ENCODE measurements around the gene CYB5RL. TPM values are rescaled to one million over a fixed set of nuclear protein-coding genes. Genes with fewer than 3 reads are reported as not detected.

The CYB5RL gene
- polyA plus RNA-seq, 1 donor (not counting 4 experiments of a cell fraction or from before 2014, with no cell fraction given): 1.3 TPM

DNA sequence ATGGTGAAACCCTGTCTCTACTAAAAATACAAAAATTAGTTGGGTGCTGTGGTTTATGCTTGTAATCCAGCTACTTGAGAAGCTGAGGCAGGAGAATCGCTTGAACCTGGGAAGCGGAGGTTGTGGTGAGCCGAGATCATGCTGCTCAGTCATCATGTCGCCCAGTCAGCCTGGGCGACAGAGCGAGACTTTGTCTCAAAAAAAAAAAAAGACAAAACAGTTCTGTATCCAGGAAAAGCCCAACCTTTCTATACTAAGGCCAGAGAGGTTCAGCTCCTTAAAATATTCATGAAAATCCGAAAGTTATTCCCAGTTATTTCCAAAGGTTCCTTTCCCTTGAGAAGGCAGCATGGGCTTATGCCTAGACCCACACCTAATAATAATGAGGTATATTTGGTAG lies 4.4 kb upstream of the CYB5RL start:
- peaks cover 20 to 24% of the 10 kb centered on the region in 2 experiments for H3K36me3 ChIP-seq (ENCODE audit: control insufficient read depth in 2 of 2, extremely low read depth in 1 of 2, insufficient read depth in 2 of 2, low read length in 2 of 2)

DNA sequence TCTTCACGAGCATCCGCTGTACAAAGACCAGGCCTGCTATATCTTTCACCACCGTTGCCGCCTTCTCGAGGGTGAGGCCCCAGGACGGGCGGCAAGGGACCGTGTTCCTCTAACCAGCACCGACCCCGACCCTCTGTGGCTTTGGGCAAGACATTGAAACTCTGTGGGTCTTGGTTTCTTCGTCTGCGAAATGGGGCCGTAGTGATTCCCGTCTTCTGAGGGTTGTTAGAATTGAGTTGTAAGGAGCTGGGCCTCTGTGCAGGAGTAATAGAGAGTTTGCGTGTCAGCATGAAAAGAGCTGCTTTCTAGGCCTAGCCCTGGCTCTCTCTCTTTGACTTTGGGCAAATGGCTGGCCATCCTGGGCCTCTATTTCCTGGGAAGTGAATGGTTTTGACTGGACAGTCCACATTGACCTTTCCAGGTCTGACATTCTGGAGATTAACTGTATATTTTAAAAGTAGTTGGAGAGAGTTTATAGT lies 728 bp upstream of the CYB5RL start:
- peak overlapping the region; percentile 77 to 98 (median 78) for H3K4me3 ChIP-seq (ENCODE audit: control insufficient read depth in 2 of 3, extremely low read depth in 1 of 3, insufficient read depth in 2 of 3, low read depth in 1 of 3, low read length in 3 of 3)
- peak overlapping the region; percentile 76 for H3K27ac ChIP-seq (ENCODE audit: control insufficient read depth, insufficient read depth, low read length)
- dilution Hi-C loops (cut with MboI; ENCODE audit: extremely low pct_ligation_motif_present, low sequenced_read_pairs): no loop called here
- H2AFZ ChIP-seq (ENCODE audit: control insufficient read depth, low read length): peak overlapping the region; percentile 90
- peak overlapping the region; percentile 88 for H3K9ac ChIP-seq (ENCODE audit: control insufficient read depth, extremely low read depth, insufficient read depth, low read length)
- peaks cover 37% of the 10 kb centered on the region for H3K79me2 ChIP-seq (ENCODE audit: control insufficient read depth, insufficient read depth, low read length)
- H3K4me1 ChIP-seq (ENCODE audit: control insufficient read depth, extremely low read depth, insufficient read depth, low read length): peaks cover 17% of the 10 kb centered on the region
- peak overlapping the region; percentile 89 for H3K4me2 ChIP-seq (ENCODE audit: control insufficient read depth, extremely low read depth, insufficient read depth, low read depth, low read length)
- H3K9me3 ChIP-seq (ENCODE audit: control insufficient read depth, low read depth, low read length): no peaks in the 10 kb centered on the region
- FAIRE-seq: no peak
- H3K27me3 ChIP-seq (ENCODE audit: control insufficient read depth, extremely low read depth, insufficient read depth, low read length): no peaks in the 10 kb centered on the region
- DNase-seq (ENCODE audit: low read depth, low spot score): no peak
- no peaks in the 10 kb centered on the region for H3K9me1 ChIP-seq (ENCODE audit: control insufficient read depth, extremely low read depth, insufficient read depth, low read length)
- peaks cover 4% of the 10 kb centered on the region for H4K20me1 ChIP-seq (ENCODE audit: control insufficient read depth, extremely low read depth, insufficient read depth, low read length)
- no peak for TF ChIP-seq EZH2 (IDR thresholded peaks at IDR 0.05; ENCODE audit: low read length)
- H3K36me3 ChIP-seq (ENCODE audit: control insufficient read depth in 2 of 2, extremely low read depth in 1 of 2, insufficient read depth in 2 of 2, low read length in 2 of 2): peaks cover 4 to 13% of the 10 kb centered on the region in 2 experiments

More for the DNA sequence above, 4.4 kb upstream of the CYB5RL start:
- Histone ChIP-seq H3K9ac (ENCODE audit: control insufficient read depth, extremely low read depth, insufficient read depth, low read length) (no peak overlapping the region), H3K4me3 (ENCODE audit: control insufficient read depth in 2 of 3, extremely low read depth in 1 of 3, insufficient read depth in 2 of 3, low read depth in 1 of 3, low read length in 3 of 3) (no peak overlapping the region), H4K20me1 (ENCODE audit: control insufficient read depth, extremely low read depth, insufficient read depth, low read length) (peaks cover 4% of the 10 kb centered on the region), H3K4me1 (ENCODE audit: control insufficient read depth, extremely low read depth, insufficient read depth, low read length) (peaks cover 14% of the 10 kb centered on the region), H3K79me2 (ENCODE audit: control insufficient read depth, insufficient read depth, low read length) (peaks cover 37% of the 10 kb centered on the region), H3K27ac (ENCODE audit: control insufficient read depth, insufficient read depth, low read length) (no peak overlapping the region), H2AFZ (ENCODE audit: control insufficient read depth, low read length) (no peak overlapping the region), H3K9me1 (ENCODE audit: control insufficient read depth, extremely low read depth, insufficient read depth, low read length) (no peaks in the 10 kb centered on the region), H3K27me3 (ENCODE audit: control insufficient read depth, extremely low read depth, insufficient read depth, low read length) (no peaks in the 10 kb centered on the region), H3K4me2 (ENCODE audit: control insufficient read depth, extremely low read depth, insufficient read depth, low read depth, low read length) (no peak overlapping the region), H3K9me3 (ENCODE audit: control insufficient read depth, low read depth, low read length) (no peaks in the 10 kb centered on the region)
- no peak for FAIRE-seq
- DNase-seq (ENCODE audit: low read depth, low spot score): no peak
- dilution Hi-C loops (cut with MboI; ENCODE audit: extremely low pct_ligation_motif_present, low sequenced_read_pairs): no loop called here
- TF ChIP-seq, protein P1, sequence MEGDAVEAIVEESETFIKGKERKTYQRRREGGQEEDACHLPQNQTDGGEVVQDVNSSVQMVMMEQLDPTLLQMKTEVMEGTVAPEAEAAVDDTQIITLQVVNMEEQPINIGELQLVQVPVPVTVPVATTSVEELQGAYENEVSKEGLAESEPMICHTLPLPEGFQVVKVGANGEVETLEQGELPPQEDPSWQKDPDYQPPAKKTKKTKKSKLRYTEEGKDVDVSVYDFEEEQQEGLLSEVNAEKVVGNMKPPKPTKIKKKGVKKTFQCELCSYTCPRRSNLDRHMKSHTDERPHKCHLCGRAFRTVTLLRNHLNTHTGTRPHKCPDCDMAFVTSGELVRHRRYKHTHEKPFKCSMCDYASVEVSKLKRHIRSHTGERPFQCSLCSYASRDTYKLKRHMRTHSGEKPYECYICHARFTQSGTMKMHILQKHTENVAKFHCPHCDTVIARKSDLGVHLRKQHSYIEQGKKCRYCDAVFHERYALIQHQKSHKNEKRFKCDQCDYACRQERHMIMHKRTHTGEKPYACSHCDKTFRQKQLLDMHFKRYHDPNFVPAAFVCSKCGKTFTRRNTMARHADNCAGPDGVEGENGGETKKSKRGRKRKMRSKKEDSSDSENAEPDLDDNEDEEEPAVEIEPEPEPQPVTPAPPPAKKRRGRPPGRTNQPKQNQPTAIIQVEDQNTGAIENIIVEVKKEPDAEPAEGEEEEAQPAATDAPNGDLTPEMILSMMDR (optimal IDR thresholded peaks at IDR 0.05 in 1 of 3, IDR thresholded peaks at IDR 0.05 in 1 of 3, conservative IDR thresholded peaks at IDR 0.05 in 1 of 3; ENCODE audit: extremely low read depth in 1 of 3, insufficient read depth in 2 of 3, low read length in 3 of 3): no peak
- TF ChIP-seq EZH2 (IDR thresholded peaks at IDR 0.05; ENCODE audit: low read length): no peak
